Measurements from ENCODE around the gene HLA-G.

Gene HLA-G

GRCh38 chr6:29818892-29819291 is 8.7 kb upstream of the HLA-G start:
- DNase-seq, result no peak

GRCh38 chr6:29824144-29824543 is 3.5 kb upstream of the HLA-G start:
- DNase-seq, result no peak

GRCh38 chr6:29825848-29826247 is 1.8 kb upstream of the HLA-G start:
- DNase-seq, result no peak

- DNase-seq, result no peak
Measured at GRCh38 chr6:29826271-29826670, 1.4 kb upstream of the HLA-G start.

GRCh38 chr6:29828471-29828797 is 809 bp downstream of the HLA-G start:
- peak; percentile 11 for DNase-seq

GRCh38 chr6:29829766-29830165 is 2.1 kb downstream of the HLA-G start:
- no peak for DNase-seq

- DNase-seq, result no peak
Measured at GRCh38 chr6:29830409-29830808, 2.8 kb downstream of the HLA-G start.

- no peak for DNase-seq
Measured at GRCh38 chr6:29831776-29832175, 4.2 kb downstream of the HLA-G start.

- DNase-seq, result peak; percentile 62
Measured at GRCh38 chr6:29834564-29835436, 7.2 kb downstream of the HLA-G start.

GRCh38 chr6:29839917-29840316 is 12.3 kb downstream of the HLA-G start:
- no peak for DNase-seq

GRCh38 chr6:29841030-29841429 is 13.4 kb downstream of the HLA-G start:
- DNase-seq, result no peak

GRCh38 chr6:29845405-29846006 is 17.9 kb downstream of the HLA-G start:
- DNase-seq, result no peak

GRCh38 chr6:29847871-29848630 is 20.4 kb downstream of the HLA-G start:
- DNase-seq, result peak; percentile 86

GRCh38 chr6:29850011-29850553 is 22.5 kb downstream of the HLA-G start:
- DNase-seq, result peak; percentile 8

GRCh38 chr6:29851190-29851589 is 23.6 kb downstream of the HLA-G start:
- no peak for DNase-seq

GRCh38 chr6:29853245-29853644 is 25.6 kb downstream of the HLA-G start:
- DNase-seq, result no peak

- DNase-seq, result no peak
Measured at GRCh38 chr6:29858006-29858405, 30.4 kb downstream of the HLA-G start.

- no peak for DNase-seq
Measured at GRCh38 chr6:29861521-29862255, 34.1 kb downstream of the HLA-G start.

- DNase-seq, result no peak
Measured at GRCh38 chr6:29864037-29864810, 36.6 kb downstream of the HLA-G start.

- no peak for DNase-seq
Measured at GRCh38 chr6:29865631-29866030, 38.0 kb downstream of the HLA-G start.

GRCh38 chr6:29870104-29870503 is 42.5 kb downstream of the HLA-G start:
- no peak for DNase-seq

- no peak for DNase-seq
Measured at GRCh38 chr6:29872791-29873190, 45.2 kb downstream of the HLA-G start.
